H1 (cell line): ENCODE measurements around the gene SCN11A. TPM values are rescaled to one million over a fixed set of nuclear protein-coding genes. Genes with fewer than 3 reads are reported as not detected.

Experiments
- CTCF ChIA-PET: fragments of 300-600 bp; sonication (Branson Sonifier 250); formaldehyde crosslinking; loops from one replicate; lab custom pipeline; 2021; ENCODE audit not compliant: partially characterized antibody; lab: Charles Lee
- POLR2A ChIA-PET: fragments of 300-600 bp; sonication (Branson Sonifier 250); formaldehyde crosslinking; loops from one replicate; lab custom pipeline; 2021; ENCODE audit warnings: inconsistent platforms; ENCODE audit not compliant: partially characterized antibody; lab: Charles Lee
- DNase-seq, 2 experiments: peaks; one replicate each; pipeline versions ENCODE4 v3.0.0 to v3.0.0-alpha.2; 2010 to 2022; ENCODE audit warnings: low spot score in 2 of 2, low read depth in 1 of 2, mixed read lengths in 1 of 2
- FAIRE-seq: peaks from 2 replicates; lab custom pipeline; 2011; peaks lifted over from hg19 to GRCh38; lab: Jason Lieb, UNC
- H2AFZ ChIP-seq: 2 replicates; pipeline ENCODE4 v1.8.1; 2012; ENCODE audit warnings: low read length, inconsistent platforms
- H2AK5ac ChIP-seq: 2 replicates; pipeline ENCODE4 v1.6.1; 2013; ENCODE audit warnings: low read depth, low read length
- H2BK120ac ChIP-seq: replicated peaks from 2 replicates; pipeline ENCODE3; 2013; ENCODE audit warnings: low read depth, low read length, inconsistent platforms
- H2BK12ac ChIP-seq: 2 replicates; pipeline ENCODE4 v1.6.1; 2013; ENCODE audit warnings: low read depth, low read length
- H2BK15ac ChIP-seq: 2 replicates; pipeline ENCODE4 v1.6.1; 2013; ENCODE audit warnings: low read length
- H2BK20ac ChIP-seq: 2 replicates; pipeline ENCODE4 v1.6.1; 2013; ENCODE audit warnings: low read length
- H2BK5ac ChIP-seq: 2 replicates; pipeline ENCODE4 v1.6.1; 2013; ENCODE audit warnings: low read depth, low read length
- H3K14ac ChIP-seq: 2 replicates; pipeline ENCODE4 v1.6.1; 2013; ENCODE audit warnings: inconsistent platforms; ENCODE audit not compliant: insufficient read length
- H3K18ac ChIP-seq: 2 replicates; pipeline ENCODE4 v1.6.1; 2013; ENCODE audit warnings: low read length; ENCODE audit errors: extremely low read depth
- H3K23ac ChIP-seq: 2 replicates; pipeline ENCODE4 v1.6.1; 2013; ENCODE audit warnings: inconsistent platforms; ENCODE audit not compliant: insufficient read length
- H3K23me2 ChIP-seq: 2 replicates; pipeline ENCODE4 v1.6.1; 2013; ENCODE audit warnings: low read depth, low read length
- H3K27ac ChIP-seq: 2 replicates; pipeline ENCODE4 v1.6.1; 2011; ENCODE audit warnings: low read depth, low read length, inconsistent platforms
- H3K27me3 ChIP-seq, 4 experiments: replicated peaks in 1 of 4; 1 replicate in 1 of 4; 2 replicates in 3 of 4; pipeline versions ENCODE4 v1.6.1 to v1.8.1; 2011 to 2013; ENCODE audit warnings: low read length in 3 of 4, mild to moderate bottlenecking in 3 of 4, inconsistent platforms in 2 of 4, mixed read lengths in 2 of 4, moderate library complexity in 1 of 4; ENCODE audit not compliant: control insufficient read depth in 3 of 4, insufficient read depth in 3 of 4; ENCODE audit errors: extremely low read depth in 1 of 4
- H3K36me3 ChIP-seq, 4 experiments: 2 replicates each; pipeline versions ENCODE4 v1.6.1 to v1.8.1; 2011 to 2013; ENCODE audit warnings: mild to moderate bottlenecking in 4 of 4, low read length in 3 of 4, moderate library complexity in 2 of 4, control low read depth in 1 of 4, inconsistent platforms in 1 of 4; ENCODE audit not compliant: insufficient read depth in 4 of 4, control insufficient read depth in 2 of 4
- H3K4ac ChIP-seq: replicated peaks from 2 replicates; pipeline ENCODE3; 2013; ENCODE audit warnings: low read length, low read depth, mixed read lengths, inconsistent platforms; ENCODE audit not compliant: insufficient read length
- H3K4me1 ChIP-seq, 4 experiments: replicated peaks in 1 of 4; 1 replicate in 1 of 4; 2 replicates in 3 of 4; pipeline versions ENCODE4 v1.6.1 to v1.8.1; 2011 to 2013; ENCODE audit warnings: low read length in 3 of 4, inconsistent platforms in 2 of 4, mixed read lengths in 1 of 4; ENCODE audit not compliant: insufficient read depth in 4 of 4, control insufficient read depth in 3 of 4
- H3K4me2 ChIP-seq, 2 experiments: 2 replicates each; pipeline versions ENCODE4 v1.6.1 to v1.8.1; 2011 to 2013; ENCODE audit warnings: low read depth in 2 of 2, low read length in 2 of 2, control low read depth in 1 of 2, inconsistent platforms in 1 of 2, mild to moderate bottlenecking in 1 of 2; ENCODE audit not compliant: insufficient read depth in 1 of 2
- H3K4me3 ChIP-seq, 4 experiments: fragments of 200-600, 300-600 bp in 1 of 4; sonication (generic), shearing (Covaris generic), sonication (Bioruptor Twin) in 1 of 4; 2 replicates each; pipeline versions ENCODE4 v1.5.1 to v1.8.1; 2011 to 2016; ENCODE audit warnings: low read length in 4 of 4, low read depth in 3 of 4, control low read depth in 2 of 4, inconsistent platforms in 2 of 4, mild to moderate bottlenecking in 2 of 4, mixed read lengths in 1 of 4, moderate library complexity in 1 of 4; ENCODE audit not compliant: insufficient read depth in 2 of 4; ENCODE audit errors: extremely low read depth in 1 of 4
- H3K56ac ChIP-seq: replicated peaks from 2 replicates; pipeline ENCODE3; 2013; ENCODE audit warnings: low read depth, mild to moderate bottlenecking, mixed read lengths, low read length, inconsistent platforms; ENCODE audit not compliant: insufficient read length
- H3K79me1 ChIP-seq: 2 replicates; pipeline ENCODE4 v1.6.1; 2013; ENCODE audit warnings: low read depth, low read length, control low read depth
- H3K79me2 ChIP-seq, 2 experiments: 2 replicates each; pipeline versions ENCODE4 v1.6.1 to v1.8.1; 2012 to 2013; ENCODE audit warnings: low read length in 2 of 2, mild to moderate bottlenecking in 2 of 2, inconsistent platforms in 1 of 2; ENCODE audit not compliant: insufficient read depth in 2 of 2, control insufficient read depth in 1 of 2
- H3K9ac ChIP-seq, 4 experiments: replicated peaks in 1 of 4; 1 replicate in 1 of 4; 2 replicates in 3 of 4; pipeline versions ENCODE4 v1.6.1 to v1.8.1; 2011 to 2013; ENCODE audit warnings: low read depth in 3 of 4, low read length in 3 of 4, control low read depth in 2 of 4, mild to moderate bottlenecking in 2 of 4, moderate library complexity in 2 of 4, inconsistent platforms in 1 of 4; ENCODE audit errors: extremely low read depth in 1 of 4
- H3K9me3 ChIP-seq, 2 experiments: 2 replicates each; pipeline versions ENCODE4 v1.6.1 to v1.8.1; 2012 to 2013; ENCODE audit warnings: mild to moderate bottlenecking in 2 of 2, moderate library complexity in 2 of 2, control low read depth in 1 of 2, inconsistent platforms in 1 of 2, low read depth in 1 of 2, low read length in 1 of 2, mixed read lengths in 1 of 2; ENCODE audit not compliant: insufficient read depth in 2 of 2
- H4K20me1 ChIP-seq, 2 experiments: replicated peaks in 1 of 2; 2 replicates each; pipeline versions ENCODE3 to v1.8.1; 2011 to 2013; ENCODE audit warnings: inconsistent platforms in 2 of 2, low read length in 2 of 2, mild to moderate bottlenecking in 1 of 2; ENCODE audit not compliant: insufficient read depth in 2 of 2, control insufficient read depth in 1 of 2
- H4K5ac ChIP-seq: 2 replicates; pipeline ENCODE4 v1.6.1; 2013; ENCODE audit warnings: low read length, low read depth, mixed read lengths, inconsistent platforms; ENCODE audit not compliant: insufficient read length
- H4K8ac ChIP-seq: 2 replicates; pipeline ENCODE4 v1.8.0; 2013; ENCODE audit warnings: mild to moderate bottlenecking, moderate library complexity, low read length, inconsistent platforms; ENCODE audit not compliant: insufficient read depth; ENCODE audit errors: extremely low read depth
- H4K91ac ChIP-seq: replicated peaks from 2 replicates; pipeline ENCODE3; 2013; ENCODE audit warnings: low read length, mixed read lengths, inconsistent platforms; ENCODE audit not compliant: insufficient read length
- BACH1 ChIP-seq: IDR thresholded peaks from 2 replicates; pipeline ENCODE4 v1.6.1; 2012; ENCODE audit warnings: low read length, improper control_type of control experiment
- BCL11A ChIP-seq, 2 experiments: IDR thresholded peaks; one replicate each; pipeline ENCODE4 v1.6.1; 2011; ENCODE audit warnings: low read depth in 2 of 2, low read length in 2 of 2, mild to moderate bottlenecking in 2 of 2
- JUN ChIP-seq: IDR thresholded peaks from 2 replicates; pipeline ENCODE4 v1.6.1; 2011; ENCODE audit warnings: low read depth, mild to moderate bottlenecking, improper control_type of control experiment, low read length
- MAFK ChIP-seq: IDR thresholded peaks from 2 replicates; pipeline ENCODE4 v1.6.1; 2012; ENCODE audit warnings: low read depth, mild to moderate bottlenecking, improper control_type of control experiment, low read length
- NRF1 ChIP-seq: IDR thresholded peaks from 2 replicates; pipeline ENCODE4 v1.6.1; 2011; ENCODE audit warnings: mild to moderate bottlenecking, low read depth, low read length, improper control_type of control experiment
- RBBP5 ChIP-seq: IDR thresholded peaks from 2 replicates; pipeline ENCODE4 v1.7.1; 2012; ENCODE audit warnings: low read depth, mild to moderate bottlenecking, inconsistent platforms, low read length, moderate library complexity, borderline replicate concordance
- SAP30 ChIP-seq: fragments of 300-600 bp; sonication (generic); IDR thresholded peaks from 2 replicates; pipeline ENCODE4 v1.7.1; 2012; ENCODE audit warnings: low read length, moderate library complexity, mild to moderate bottlenecking, inconsistent platforms; ENCODE audit not compliant: insufficient read depth, insufficient replicate concordance
- SIRT6 ChIP-seq: IDR thresholded peaks from one replicate; pipeline ENCODE4 v1.7.1; 2012; ENCODE audit warnings: low read length, inconsistent platforms
- TAF7 ChIP-seq: optimal IDR thresholded peaks from 2 replicates; pipeline ENCODE3; 2011; ENCODE audit warnings: low read depth, mild to moderate bottlenecking, inconsistent platforms, low read length, moderate library complexity, borderline replicate concordance
- TEAD4 ChIP-seq: IDR thresholded peaks from 2 replicates; pipeline ENCODE4 v1.6.1; 2012; ENCODE audit warnings: low read depth, low read length, inconsistent platforms, mixed read lengths
- WGBS, 2 experiments: shearing (Covaris generic) in 1 of 2; methylation state at CpG; one replicate each; pipeline versions ENCODE4 v1.1.6 to v1.1.7; 2013 to 2015; ENCODE audit warnings: low lambda C conversion rate in 2 of 2, mixed read lengths in 2 of 2, inconsistent platforms in 1 of 2, low coverage in 1 of 2, missing lambda C conversion rate in 1 of 2; ENCODE audit not compliant: insufficient replicate concordance in 2 of 2, insufficient coverage in 1 of 2, insufficient read length in 1 of 2; ENCODE audit errors: extremely low coverage in 1 of 2, missing lambda C conversion rate in 1 of 2; 5-methylcytosine and 5-hydroxymethylcytosine counted together
- polyA plus RNA-seq, 7 experiments: library from polyadenylated mRNA; depleted of rRNA in 3 of 7; stranded (reverse) in 5 of 7; unstranded in 2 of 7; fragments of >200 nt in 5 of 7; fragments of 200-250 nt in 2 of 7; gene quantifications; 1 replicate in 5 of 7; 2 replicates in 1 of 7; 4 replicates in 1 of 7; pipeline versions ENCODE4 v1.2.1 to v1.2.3, GENCODE V29; 2011 to 2013; ENCODE audit warnings: missing spikeins in 2 of 7, mixed read lengths in 2 of 7
- total RNA-seq: library from RNA; stranded (reverse); fragmentation: NEBNext Ultra II Directional; extraction: Animal tissue kit (Norgen Biotek cat#: 25700); gene quantifications from 2 replicates; pipeline ENCODE4 v1.2.1, GENCODE V29; 2021
- TF ChIP-seq, protein P1 (sequence below): IDR thresholded peaks from 2 replicates; pipeline ENCODE4 v1.6.1; 2012; ENCODE audit warnings: inconsistent platforms

SCN11A gene
- total and polyA plus RNA-seq, 2 of the 8 experiments (the other 6 are each of a cell fraction or from before 2014, with no cell fraction given): 0.11 to 0.21 TPM

DNA sequence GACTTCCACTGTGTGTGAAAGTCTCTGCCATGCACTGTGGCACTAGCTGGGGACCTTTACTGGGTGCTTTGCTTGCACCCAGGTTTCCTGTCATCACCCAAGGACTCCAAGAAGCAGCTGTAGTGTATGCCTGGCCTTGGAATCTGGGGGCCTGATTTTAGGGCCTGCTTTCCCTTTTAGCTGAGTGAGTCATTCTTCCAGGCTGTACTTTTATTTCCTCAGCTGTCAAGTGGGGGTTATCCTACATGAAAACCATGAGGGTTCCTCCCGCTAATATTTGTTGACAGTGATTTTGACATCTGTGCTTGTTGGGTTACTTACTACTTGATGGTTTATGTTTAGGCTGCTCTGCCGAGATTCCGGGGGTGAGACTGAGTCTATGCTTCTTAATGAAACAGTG lies 37.1 kb upstream of the SCN11A start:
- no peak overlapping the region for H2BK120ac ChIP-seq
- H3K4me1 ChIP-seq: no peaks in the 10 kb centered on the region
- H4K91ac ChIP-seq: no peak overlapping the region
- peaks cover 16 to 66% (median 42%) of the 10 kb centered on the region in 4 experiments for H3K36me3 ChIP-seq
- H2BK20ac ChIP-seq: no peak overlapping the region
- H3K27me3 ChIP-seq: no peaks in the 10 kb centered on the region
- H2BK5ac ChIP-seq: no peak overlapping the region
- no peak overlapping the region for H3K9ac ChIP-seq
- H2BK15ac ChIP-seq: no peak overlapping the region
- H3K18ac ChIP-seq: no peak overlapping the region
- no peak overlapping the region for H4K5ac ChIP-seq
- no peaks in the 10 kb centered on the region for H3K79me2 ChIP-seq
- POLR2A ChIA-PET: no interaction called here
- WGBS, 2 experiments: 92% methylated on average over 3 of the region's 3 CpGs; no CpG with 5 or more reads in 1 of the 2 experiments
- FAIRE-seq (no peak), DNase-seq (peak in 1 of 2 experiments; percentile 20)
- H3K9me3 ChIP-seq: no peaks in the 10 kb centered on the region
- no peaks in the 10 kb centered on the region for H3K79me1 ChIP-seq
- H2AFZ ChIP-seq: no peak overlapping the region
- H3K14ac ChIP-seq: no peak overlapping the region
- H3K23ac ChIP-seq: no peak overlapping the region
- no peak overlapping the region for H4K8ac ChIP-seq
- H3K56ac ChIP-seq: no peak overlapping the region
- H2BK12ac ChIP-seq: no peak overlapping the region
- H3K27ac ChIP-seq: no peak overlapping the region
- no peaks in the 10 kb centered on the region; the same call in 1 of the 2 replicates for H3K23me2 ChIP-seq
- CTCF ChIA-PET: interaction anchor here (0.9 to 1.9 kb wide), 4 partner anchors 12 to 203 kb away, joined by 3 to 5 read pairs (median 4); no protein-coding TSS in a partner anchor
- H4K20me1 ChIP-seq: peaks cover 0 to 3% of the 10 kb centered on the region in 2 experiments
- no peak overlapping the region for H3K4me3 ChIP-seq
- no peak for TF ChIP-seq SIRT6
- TF ChIP-seq BACH1: no peak
- no peak for TF ChIP-seq TEAD4
- TF ChIP-seq JUN: no peak
- no peak for TF ChIP-seq TAF7
- TF ChIP-seq MAFK: no peak
- no peak for TF ChIP-seq NRF1
- TF ChIP-seq SAP30: no peak
- TF ChIP-seq RBBP5: no peak
- TF ChIP-seq, protein P1, sequence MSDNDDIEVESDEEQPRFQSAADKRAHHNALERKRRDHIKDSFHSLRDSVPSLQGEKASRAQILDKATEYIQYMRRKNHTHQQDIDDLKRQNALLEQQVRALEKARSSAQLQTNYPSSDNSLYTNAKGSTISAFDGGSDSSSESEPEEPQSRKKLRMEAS: no peak
- no peak for TF ChIP-seq BCL11A (IDR thresholded peaks at IDR 0.05; ENCODE audit: low read depth in 2 of 2, low read length in 2 of 2)
- no peak overlapping the region for H2AK5ac ChIP-seq
- H3K4me2 ChIP-seq: no peak overlapping the region
- H3K4ac ChIP-seq: no peak overlapping the region
